WTC11 (cell line): ENCODE measurements around the gene SMAP2. TPM values are rescaled to one million over a fixed set of nuclear protein-coding genes. Genes with fewer than 3 reads are reported as not detected.

ENCODE experiments used
- ATAC-seq: fragments of 200-7000 bp; cut with Tn5 transposase; 2 replicates; pipeline ENCODE4 v1.10.0; 2021; ENCODE audit warnings: mild to moderate bottlenecking, moderate library complexity
- CTCF ChIA-PET: fragments of 300-600 bp; sonication (Branson Sonifier 250); formaldehyde crosslinking; loops from one replicate; lab custom pipeline; 2021; ENCODE audit warnings: antibody characterized with exemption; lab: Charles Lee
- POLR2A ChIA-PET: fragments of 350-600 bp; sonication (Branson Sonifier 250); formaldehyde crosslinking; loops from one replicate; lab custom pipeline; 2021; ENCODE audit warnings: antibody characterized with exemption; lab: Charles Lee
- DNase-seq: peaks from one replicate; pipeline ENCODE4 v3.0.0; 2021; ENCODE audit warnings: low spot score
- H3K27ac Mint-ChIP-seq: 2 replicates; pipeline ENCODE4 v1.8.0; 2021; ENCODE audit warnings: mixed read lengths
- H3K27me3 Mint-ChIP-seq: 2 replicates; pipeline ENCODE4 v1.8.0; 2021; ENCODE audit warnings: low read depth, mild to moderate bottlenecking, moderate library complexity, mixed read lengths
- H3K36me3 Mint-ChIP-seq: 2 replicates; pipeline ENCODE4 v1.8.0; 2021; ENCODE audit warnings: mixed read lengths
- H3K4me1 Mint-ChIP-seq: 2 replicates; pipeline ENCODE4 v1.8.0; 2022; ENCODE audit warnings: mixed read lengths
- H3K4me3 Mint-ChIP-seq: 2 replicates; pipeline ENCODE4 v1.8.0; 2021; ENCODE audit warnings: mild to moderate bottlenecking, moderate library complexity, mixed read lengths
- H3K9me3 Mint-ChIP-seq: 2 replicates; pipeline ENCODE4 v1.8.0; 2021; ENCODE audit warnings: mixed read lengths
- AFF4 ChIP-seq: sonication (generic); formaldehyde crosslinking; IDR thresholded peaks from 2 replicates; pipeline ENCODE4 v1.8.1; 2023; ENCODE audit warnings: mild to moderate bottlenecking, missing genetic modification reagents, borderline replicate concordance
- ATF1 ChIP-seq: sonication (generic); formaldehyde crosslinking; IDR thresholded peaks from 2 replicates; pipeline ENCODE4 v1.8.1; 2023; ENCODE audit warnings: mild to moderate bottlenecking, moderate library complexity, missing genetic modification reagents
- CREB1 ChIP-seq: sonication (generic); formaldehyde crosslinking; IDR thresholded peaks from 2 replicates; pipeline ENCODE4 v1.8.0; 2023; ENCODE audit warnings: mild to moderate bottlenecking, missing genetic modification reagents
- CREM ChIP-seq: sonication (generic); formaldehyde crosslinking; IDR thresholded peaks from 2 replicates; pipeline ENCODE4 v1.8.1; 2022; ENCODE audit warnings: mild to moderate bottlenecking, missing genetic modification reagents, moderate library complexity
- E2F1 ChIP-seq: sonication (generic); formaldehyde crosslinking; IDR thresholded peaks from 2 replicates; pipeline ENCODE4 v1.8.0; 2022; ENCODE audit warnings: mild to moderate bottlenecking, missing genetic modification reagents
- E2F4 ChIP-seq: sonication (generic); formaldehyde crosslinking; IDR thresholded peaks from 2 replicates; pipeline ENCODE4 v1.8.1; 2022; ENCODE audit warnings: low read depth, mild to moderate bottlenecking, moderate library complexity, missing genetic modification reagents, borderline replicate concordance
- ESRRA ChIP-seq: sonication (generic); formaldehyde crosslinking; IDR thresholded peaks from 2 replicates; pipeline ENCODE4 v1.8.1; 2022; ENCODE audit warnings: mild to moderate bottlenecking, missing genetic modification reagents, borderline replicate concordance
- FOXK1 ChIP-seq: sonication (generic); formaldehyde crosslinking; IDR thresholded peaks from 2 replicates; pipeline ENCODE4 v1.8.0; 2022; ENCODE audit warnings: mild to moderate bottlenecking, moderate library complexity, missing genetic modification reagents
- IRF2 ChIP-seq: sonication (generic); formaldehyde crosslinking; IDR thresholded peaks from 2 replicates; pipeline ENCODE4 v1.8.0; 2022; ENCODE audit warnings: low read depth, missing genetic modification reagents, borderline replicate concordance
- JAZF1 ChIP-seq: fragments of 250-450 bp; sonication (Bioruptor Pico); IDR thresholded peaks from 2 replicates; pipeline ENCODE4 v1.9.0; 2021; ENCODE audit warnings: moderate library complexity, mild to moderate bottlenecking, inconsistent platforms
- JUN ChIP-seq: sonication (generic); formaldehyde crosslinking; IDR thresholded peaks from 2 replicates; pipeline ENCODE4 v1.8.0; 2023; ENCODE audit warnings: mild to moderate bottlenecking, missing genetic modification reagents
- PREB ChIP-seq: sonication (generic); formaldehyde crosslinking; IDR thresholded peaks from 2 replicates; pipeline ENCODE4 v1.8.1; 2022; ENCODE audit warnings: mild to moderate bottlenecking, missing genetic modification reagents, moderate library complexity, borderline replicate concordance
- TEAD4 ChIP-seq: sonication (generic); formaldehyde crosslinking; IDR thresholded peaks from 2 replicates; pipeline ENCODE4 v1.8.0; 2022; ENCODE audit warnings: mild to moderate bottlenecking, missing genetic modification reagents
- TP53 ChIP-seq: sonication (generic); formaldehyde crosslinking; IDR thresholded peaks from 2 replicates; pipeline ENCODE4 v1.8.1; 2023; ENCODE audit warnings: mild to moderate bottlenecking, missing genetic modification reagents
- USF1 ChIP-seq: sonication (generic); formaldehyde crosslinking; IDR thresholded peaks from 2 replicates; pipeline ENCODE4 v1.8.0; 2022; ENCODE audit warnings: mild to moderate bottlenecking, missing genetic modification reagents
- ZNF121 ChIP-seq: sonication (generic); formaldehyde crosslinking; IDR thresholded peaks from 2 replicates; pipeline ENCODE4 v1.8.0; 2023; ENCODE audit warnings: missing genetic modification reagents
- ZNF219 ChIP-seq: sonication (generic); formaldehyde crosslinking; IDR thresholded peaks from 2 replicates; pipeline ENCODE4 v1.8.0; 2023; ENCODE audit warnings: missing genetic modification reagents, mild to moderate bottlenecking, borderline replicate concordance
- ZNF317 ChIP-seq: sonication (generic); formaldehyde crosslinking; IDR thresholded peaks from 2 replicates; pipeline ENCODE4 v1.8.1; 2023; ENCODE audit warnings: low read depth, mild to moderate bottlenecking, moderate library complexity, missing genetic modification reagents, borderline replicate concordance
- ZNF396 ChIP-seq: fragments of 250-450 bp; sonication (Bioruptor Pico); IDR thresholded peaks from 2 replicates; pipeline ENCODE4 v1.8.0; 2021; ENCODE audit warnings: mild to moderate bottlenecking, moderate library complexity, borderline replicate concordance
- ZNF416 ChIP-seq: fragments of 250-450 bp; sonication (Bioruptor Pico); IDR thresholded peaks from 2 replicates; pipeline ENCODE4 v1.9.0; 2021; ENCODE audit warnings: mild to moderate bottlenecking, inconsistent platforms
- ZSCAN18 ChIP-seq: fragments of 250-450 bp; sonication (Bioruptor Pico); IDR thresholded peaks from 2 replicates; pipeline ENCODE4 v2.1.2; 2022; ENCODE audit warnings: mild to moderate bottlenecking, moderate library complexity
- total RNA-seq: library from RNA; stranded (reverse); gene quantifications from 3 replicates; pipeline ENCODE4 v1.2.3, GENCODE V29; 2021

SMAP2 gene
- total RNA-seq, 1 experiment from 2014 or later = 4.9 TPM

- Mint-ChIP-seq H3K27me3 (no peaks in the 10 kb centered on the region), H3K4me3 (no peak overlapping the region), H3K27ac (no peak overlapping the region), H3K9me3 (no peaks in the 10 kb centered on the region), H3K36me3 (no peaks in the 10 kb centered on the region), H3K4me1 (peaks cover 4% of the 10 kb centered on the region; the same call in 1 of the 2 replicates)
- POLR2A ChIA-PET = no interaction called here
- CTCF ChIA-PET = interaction anchor here (0.9 to 2.9 kb wide), 4 partner anchors 9 to 76 kb away, joined by 3 to 13 read pairs (median 4); no protein-coding TSS in a partner anchor
- TF ChIP-seq ZNF317 (CRISPR knock-in tag) (no peak), ZSCAN18 (no peak), FOXK1 (CRISPR knock-in tag) (no peak), PREB (CRISPR knock-in tag) (no peak), CREB1 (no peak), ZNF396 (no peak), IRF2 (no peak), CREM (no peak), TP53 (CRISPR knock-in tag) (no peak), ESRRA (no peak), ATF1 (CRISPR knock-in tag) (no peak), JUN (CRISPR knock-in tag) (no peak), USF1 (CRISPR knock-in tag) (no peak), E2F1 (CRISPR knock-in tag) (no peak)
- ATAC-seq (no peak), DNase-seq (no peak)
These were observed 17.3 kb downstream of the SMAP2 start for GRCh38 chr1:40390857-40391256.

- DNase-seq (no peak), ATAC-seq (no peak)
- no peaks in the 10 kb centered on the region for H3K27me3 Mint-ChIP-seq
- H3K9me3 Mint-ChIP-seq = no peaks in the 10 kb centered on the region
- POLR2A ChIA-PET = no interaction called here
- no peak overlapping the region for H3K4me3 Mint-ChIP-seq
- H3K36me3 Mint-ChIP-seq = no peaks in the 10 kb centered on the region
- CTCF ChIA-PET = interaction anchor here (0.6 to 2.9 kb wide), 3 partner anchors 13 to 53 kb away, joined by 3 to 13 read pairs (median 4); partner anchors contain the start of gene SMAP2
- no peak overlapping the region for H3K27ac Mint-ChIP-seq
- H3K4me1 Mint-ChIP-seq = peaks cover 4% of the 10 kb centered on the region; the same call in 1 of the 2 replicates
- no peak for TF ChIP-seq USF1 (CRISPR knock-in tag)
- no peak for TF ChIP-seq ZNF416 (CRISPR knock-in tag)
- TF ChIP-seq ZNF121 (CRISPR knock-in tag) = no peak
- no peak for TF ChIP-seq AFF4 (CRISPR knock-in tag)
- no peak for TF ChIP-seq ZNF219 (CRISPR knock-in tag)
- no peak for TF ChIP-seq E2F4 (CRISPR knock-in tag)
- TF ChIP-seq TEAD4 (CRISPR knock-in tag) = no peak
- TF ChIP-seq JAZF1 (CRISPR knock-in tag) = no peak
These were observed 18.2 kb downstream of the SMAP2 start for GRCh38 chr1:40391688-40392145.
